ENCODE measurements around the gene OGFRL1.

Gene OGFRL1

DNA sequence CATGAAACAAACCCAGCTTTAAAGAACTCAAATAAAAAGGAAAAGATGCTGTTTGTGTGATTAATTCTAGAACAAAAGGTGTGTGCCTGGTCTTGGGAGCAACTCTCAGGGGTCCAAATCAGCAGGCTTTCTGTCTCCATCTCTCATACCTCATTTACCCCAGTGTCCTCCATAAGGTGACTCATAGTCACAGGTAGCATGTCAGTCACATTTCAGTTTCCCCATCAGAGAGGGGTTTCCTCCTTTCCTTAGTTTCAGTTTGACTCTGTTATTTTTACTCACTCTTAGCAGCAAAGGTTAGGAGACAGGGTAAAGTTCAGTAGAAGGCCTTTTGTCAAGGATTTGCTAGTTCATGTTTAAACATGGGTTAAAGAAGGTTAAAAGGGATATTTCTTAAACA lies 46.2 kb downstream of the OGFRL1 start:
- no peak for DNase-seq (ENCODE audit: low read depth)

DNA sequence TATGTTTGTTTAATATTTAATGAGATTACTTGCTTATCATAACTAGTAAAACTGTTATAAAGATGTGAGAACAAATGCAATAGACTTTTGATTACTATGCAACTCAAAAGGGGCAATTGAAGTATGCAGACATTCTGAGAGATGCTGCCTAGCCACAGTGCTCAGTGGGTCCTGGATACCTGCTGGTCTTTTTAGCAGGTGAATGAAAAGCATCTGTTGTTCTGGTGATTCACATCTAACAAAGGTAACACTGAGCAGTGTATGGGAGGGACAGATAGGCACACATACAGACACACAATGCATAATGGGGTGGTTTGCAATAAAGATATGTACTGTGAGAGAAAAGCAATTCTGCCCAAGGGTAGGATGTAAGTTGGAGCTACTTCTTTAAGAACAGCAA lies 46.9 kb downstream of the OGFRL1 start:
- DNase-seq (ENCODE audit: low read depth) = no peak

DNA sequence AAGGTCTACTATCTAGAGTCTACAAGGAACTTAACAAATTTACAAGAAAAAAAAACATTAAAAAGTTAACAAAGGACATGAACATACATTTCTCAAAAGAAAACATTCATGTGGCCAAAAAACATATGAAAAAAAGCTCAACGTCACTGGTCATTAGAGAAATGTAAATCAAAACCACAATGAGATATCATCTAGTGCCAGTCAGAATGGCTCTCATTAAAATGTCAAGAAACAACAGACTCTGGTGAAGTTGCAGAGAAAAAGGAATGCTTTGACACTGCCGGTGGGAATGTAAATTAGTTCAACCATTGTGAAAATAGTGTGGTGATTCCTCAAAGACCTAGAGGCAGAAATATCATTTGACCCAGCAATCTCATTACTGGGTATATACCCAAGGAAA lies 48.3 kb downstream of the OGFRL1 start:
- no peak for DNase-seq (ENCODE audit: low read depth)

DNA sequence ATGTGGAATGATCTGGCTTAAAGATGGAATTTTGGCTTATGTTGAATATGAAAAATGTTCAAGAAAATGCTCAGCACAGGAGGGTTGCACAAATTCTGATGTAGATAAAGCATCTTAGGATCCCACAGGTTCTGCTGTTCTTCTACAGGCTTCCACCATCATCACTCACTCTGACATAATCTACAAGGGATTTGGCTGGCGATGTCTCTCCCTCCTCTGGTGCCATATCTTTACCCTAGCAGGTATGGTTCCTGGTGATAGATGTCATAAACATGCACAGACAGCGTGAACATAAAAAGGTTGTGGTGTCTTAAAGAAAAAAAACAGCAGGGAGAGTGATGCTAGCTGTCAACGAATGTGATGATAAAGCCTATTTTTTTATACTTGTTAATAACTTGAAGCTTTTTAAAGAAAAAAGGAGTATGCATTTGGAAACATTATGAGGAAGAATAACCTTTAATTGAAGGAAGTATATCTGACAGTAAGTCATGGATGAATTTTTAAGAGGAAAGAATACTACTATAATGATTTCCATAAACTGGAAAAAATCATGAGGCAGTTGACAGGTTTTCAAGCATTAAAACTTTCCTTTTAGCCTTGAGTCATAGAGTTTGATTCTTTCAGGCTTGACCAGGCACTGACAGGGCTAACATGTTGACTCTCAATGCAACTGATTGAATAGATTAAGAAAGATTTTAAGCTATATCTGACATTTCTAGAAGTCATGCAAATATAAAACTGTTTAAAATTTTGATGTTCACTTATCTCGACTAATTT lies 50.1 kb downstream of the OGFRL1 start:
- no peak for DNase-seq (ENCODE audit: low read depth)

DNA sequence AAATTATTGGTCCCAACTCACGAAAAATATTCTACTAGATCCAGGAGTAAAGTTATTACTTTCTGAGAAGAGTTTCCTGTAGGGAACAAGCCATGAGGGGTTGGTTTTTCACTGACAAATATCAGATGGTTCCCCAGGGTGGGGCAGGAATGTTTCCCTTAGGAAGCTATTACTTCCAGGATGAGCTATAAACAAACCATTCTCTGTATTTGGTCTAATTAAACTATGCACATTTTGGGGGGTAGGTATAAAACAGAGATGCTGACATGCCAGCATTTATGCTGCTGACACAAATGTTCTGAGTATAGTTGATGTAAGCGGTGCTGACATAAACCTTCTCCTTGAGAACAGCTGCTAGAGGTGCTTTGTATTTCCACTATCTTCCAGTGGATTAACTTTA lies 54.2 kb downstream of the OGFRL1 start:
- no peak for DNase-seq (ENCODE audit: low read depth)

DNA sequence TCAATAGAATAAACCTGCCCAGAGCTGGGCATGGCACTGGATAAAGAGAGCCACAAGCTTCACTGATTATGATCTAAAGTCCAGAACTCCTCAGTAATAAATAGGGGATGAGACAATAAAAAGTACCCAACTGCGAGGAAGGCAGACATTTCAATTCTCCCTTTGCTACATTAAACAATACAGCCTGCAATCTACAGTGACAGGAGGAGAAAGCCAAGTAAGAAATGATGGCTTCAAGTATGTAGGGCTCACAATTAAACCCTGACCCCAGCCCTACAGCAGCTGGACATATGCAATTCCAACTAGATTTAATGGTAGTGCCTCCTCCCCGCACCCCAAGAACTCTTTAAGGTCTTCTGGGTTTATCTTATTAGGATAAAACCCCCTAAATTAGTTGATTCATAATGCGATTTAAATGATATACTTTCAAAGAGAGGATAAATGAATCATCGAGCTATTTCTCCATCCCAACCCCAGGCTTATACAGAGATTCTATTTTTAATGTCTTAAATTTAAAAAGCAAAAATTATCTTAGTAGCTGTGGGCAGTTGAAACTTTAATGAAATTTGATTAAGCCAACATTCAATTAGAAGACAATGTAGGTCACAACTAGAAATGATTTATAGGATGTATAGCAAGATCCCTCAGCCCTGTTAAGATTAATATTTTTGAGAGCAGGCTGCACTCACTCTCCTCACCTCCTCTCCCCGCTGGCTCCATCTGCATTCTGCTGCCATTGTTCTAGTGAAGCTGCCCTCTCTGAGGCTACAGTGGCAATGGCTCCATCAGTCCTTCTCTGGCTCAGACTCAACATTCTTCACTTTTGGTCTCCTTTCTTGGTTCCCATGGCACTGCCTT lies 57.1 kb downstream of the OGFRL1 start:
- no peak for DNase-seq (ENCODE audit: low read depth)

DNA sequence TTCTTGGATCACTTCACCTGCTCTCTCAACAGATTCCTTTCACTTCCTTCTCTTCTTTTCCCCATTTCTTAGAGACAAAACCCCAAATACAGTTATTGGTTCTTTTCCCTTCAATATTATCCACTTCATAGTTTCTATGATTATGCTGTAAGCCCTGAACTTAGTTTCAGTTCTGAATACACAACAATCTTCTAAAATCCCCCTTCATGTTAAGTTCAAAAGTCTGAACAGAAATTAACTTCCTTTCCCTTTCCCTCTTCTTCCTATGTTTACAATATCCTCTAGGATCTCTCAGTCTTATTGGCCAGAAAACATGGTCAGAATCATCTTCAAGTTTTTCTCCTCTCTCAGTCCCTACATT lies 57.7 kb downstream of the OGFRL1 start:
- DNase-seq (ENCODE audit: low read depth) = no peak

DNA sequence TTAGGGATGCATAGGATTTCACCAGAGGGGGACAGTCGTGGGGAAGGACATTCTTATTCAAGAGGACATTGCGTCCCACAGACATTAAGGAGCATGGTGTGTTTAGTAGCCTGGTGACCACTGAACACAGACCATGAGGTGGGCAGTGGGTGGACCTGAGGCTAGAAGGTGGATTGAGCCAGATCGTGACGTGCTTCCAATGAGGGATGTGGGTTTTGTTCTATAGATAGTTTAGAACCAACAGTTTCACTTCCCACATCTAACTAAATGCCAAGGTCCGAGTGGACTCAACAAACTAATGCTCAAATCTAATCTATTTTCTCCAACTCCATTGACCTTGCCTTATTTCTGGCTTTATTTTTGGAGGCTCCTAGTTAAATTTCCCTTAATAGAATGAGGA lies 58.5 kb downstream of the OGFRL1 start:
- DNase-seq (ENCODE audit: low read depth) = no peak

DNA sequence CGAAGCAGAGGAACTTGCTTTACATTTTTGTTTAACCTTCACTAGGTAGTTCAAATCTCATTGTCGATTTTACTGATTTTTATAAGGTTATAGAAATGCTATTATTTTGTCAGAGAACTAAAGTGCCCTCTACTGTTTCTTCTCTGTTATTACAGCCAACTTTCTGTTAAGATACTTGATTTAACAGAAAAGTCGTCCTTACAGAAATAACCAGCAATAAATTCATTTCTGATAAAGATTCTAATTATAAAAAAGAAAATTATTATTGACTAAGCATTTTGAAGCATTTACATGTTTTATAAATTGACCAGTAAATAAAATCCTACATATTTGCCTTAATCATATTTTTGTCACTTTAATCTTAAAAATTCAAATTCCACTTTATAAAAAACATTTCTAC lies 60.8 kb downstream of the OGFRL1 start:
- no peak for DNase-seq (ENCODE audit: low read depth)

DNA sequence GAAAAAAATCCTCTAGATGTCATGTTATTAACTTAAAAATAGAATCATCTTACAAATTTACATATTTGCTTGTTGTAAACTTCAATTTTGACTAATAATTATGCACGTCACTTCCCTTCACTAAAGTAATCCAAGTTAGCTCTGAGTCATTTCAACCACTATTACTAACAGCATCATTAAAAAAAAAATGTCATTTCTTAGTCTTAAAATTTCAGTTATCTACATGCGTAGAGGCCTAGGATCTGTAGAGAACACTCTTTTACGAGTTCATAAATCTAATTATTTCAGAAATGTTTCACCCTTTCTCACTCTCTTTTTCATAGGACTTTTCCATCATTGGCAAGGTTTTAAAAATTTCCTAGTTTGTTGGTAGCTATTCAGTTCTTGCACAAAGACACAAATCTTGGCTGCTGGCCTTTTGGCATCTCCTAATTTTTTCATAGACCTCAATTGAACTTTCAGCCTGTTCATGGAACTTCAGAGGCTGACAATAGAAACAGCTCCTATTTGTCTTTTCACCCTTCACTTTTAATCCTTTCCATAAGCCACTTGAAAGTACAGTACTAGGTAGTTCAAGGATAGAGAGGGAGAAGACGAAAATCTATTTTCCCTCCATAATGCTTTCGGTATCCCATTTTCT lies 61.5 kb downstream of the OGFRL1 start:
- no peak for DNase-seq (ENCODE audit: low read depth)

DNA sequence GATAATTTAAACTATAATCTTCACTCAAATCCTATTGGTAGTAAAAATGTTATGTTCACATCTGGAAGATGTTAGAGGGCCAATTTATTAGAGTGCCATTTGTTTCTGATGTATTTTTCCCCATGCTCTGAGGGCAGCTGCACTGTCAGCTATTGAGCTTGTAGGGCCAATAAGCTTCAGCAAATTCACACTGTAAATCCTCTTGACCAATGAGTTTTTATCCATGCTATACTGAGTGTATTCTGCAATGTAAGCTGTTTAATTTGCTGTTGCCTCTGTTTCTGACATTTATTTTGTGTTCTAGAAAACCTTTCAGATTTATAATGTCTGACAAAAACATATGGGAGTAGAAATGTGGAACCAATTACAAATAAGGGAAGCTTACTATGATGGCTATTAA lies 62.6 kb downstream of the OGFRL1 start:
- DNase-seq (ENCODE audit: low read depth) = no peak

Measured in activated T-cell treated with anti-CD3 and anti-CD28 coated beads for 48 hours (primary cell).